ENCODE measurements around the gene C16orf95. TPM values are rescaled to one million over a fixed set of nuclear protein-coding genes. Genes with fewer than 3 reads are reported as not detected.

C16orf95 gene
- polyA plus RNA-seq, 2 of the 4 experiments (the other 2 are of a cell fraction), result 3.5 to 6.3 TPM

- Histone ChIP-seq H3K9me3 (no peaks in the 10 kb centered on the region), H3K4me3 (no peak overlapping the region), H3K4me2 (no peak overlapping the region), H3K27ac (no peak overlapping the region), H3K4me1 (peaks cover under 1% of the 10 kb centered on the region; the same call in 1 of the 3 replicates)
- ChIA-PET CTCF (interaction anchor here (1.6 to 3.7 kb wide), 5 partner anchors 9 to 305 kb away, joined by 4 to 17 read pairs (median 11); partner anchors contain the start of gene C16orf95), POLR2A (no interaction called here)
- no peak for FAIRE-seq
- TF ChIP-seq MAFK (IDR thresholded peaks at IDR 0.05; ENCODE audit: partially characterized antibody) (no peak), KDM1A (IDR thresholded peaks at IDR 0.05; ENCODE audit: low read depth) (no peak), SMC3 (IDR thresholded peaks at IDR 0.05) (no peak), ATOH8 (CRISPR knock-in tag; IDR thresholded peaks at IDR 0.05; ENCODE audit: low read depth) (no peak), BCL3 (IDR thresholded peaks at IDR 0.05) (no peak), ESRRA (IDR thresholded peaks at IDR 0.05; ENCODE audit: borderline replicate concordance, low read length) (no peak), TFCP2L1 (CRISPR knock-in tag; IDR thresholded peaks at IDR 0.05) (no peak), GATA3 (IDR thresholded peaks at IDR 0.05; ENCODE audit: borderline replicate concordance) (no peak), FOXS1 (CRISPR knock-in tag; IDR thresholded peaks at IDR 0.05) (no peak), ZFP36 (IDR thresholded peaks at IDR 0.05; ENCODE audit: borderline replicate concordance, partially characterized antibody) (no peak), HES2 (IDR thresholded peaks at IDR 0.05) (no peak), CHD4 (IDR thresholded peaks at IDR 0.05; ENCODE audit: borderline replicate concordance) (no peak), EP300 (IDR thresholded peaks at IDR 0.05) (no peak), ZSCAN20 (CRISPR knock-in tag; IDR thresholded peaks at IDR 0.05) (no peak)
- DNase-seq (ENCODE audit: low read depth in 1 of 2, low spot score in 1 of 2), result no peak
- WGBS (ENCODE audit: missing lambda C conversion rate), result 95% methylated on average over 15 of the region's 15 CpGs
- no peak for ATAC-seq
Observed at GRCh38 chr16:87330646-87331045, 13.5 kb upstream of the C16orf95 start.

- no peak for TF ChIP-seq MAZ (IDR thresholded peaks at IDR 0.05; ENCODE audit: borderline replicate concordance, low read depth, low read length)
- no peak for TF ChIP-seq CEBPB (IDR thresholded peaks at IDR 0.05)
- TF ChIP-seq CHD2 (IDR thresholded peaks at IDR 0.05; ENCODE audit: low read length, partially characterized antibody), result no peak
- no peak for TF ChIP-seq MAX (IDR thresholded peaks at IDR 0.05)
- no peak for TF ChIP-seq KDM1A (IDR thresholded peaks at IDR 0.05; ENCODE audit: low read depth)
- no peak for TF ChIP-seq FOXS1 (CRISPR knock-in tag; IDR thresholded peaks at IDR 0.05)
- no peak for TF ChIP-seq ZNF302 (CRISPR knock-in tag; IDR thresholded peaks at IDR 0.05)
- TF ChIP-seq JUNB (IDR thresholded peaks at IDR 0.05), result no peak
- TF ChIP-seq EP300 (IDR thresholded peaks at IDR 0.05), result no peak
- no peak for TF ChIP-seq RARB (CRISPR knock-in tag; IDR thresholded peaks at IDR 0.05)
- TF ChIP-seq PHF8 (IDR thresholded peaks at IDR 0.05; ENCODE audit: borderline replicate concordance, low read depth), result no peak
- TF ChIP-seq NR3C1 (IDR thresholded peaks at IDR 0.05), result no peak
- no peak for TF ChIP-seq TP53 (CRISPR knock-in tag; IDR thresholded peaks at IDR 0.05)
- ChIA-PET CTCF (interaction anchor here (1.6 to 3.7 kb wide), 5 partner anchors 8 to 305 kb away, joined by 4 to 17 read pairs (median 11); partner anchors contain the start of gene C16orf95), POLR2A (no interaction called here)
- no peak overlapping the region for H3K27ac ChIP-seq
- no peaks in the 10 kb centered on the region for H3K9me3 ChIP-seq
- DNase-seq (ENCODE audit: low read depth in 1 of 2, low spot score in 1 of 2), result no peak
- FAIRE-seq, result no peak
- 92% methylated on average over 11 of the region's 11 CpGs for WGBS (ENCODE audit: missing lambda C conversion rate)
- H3K4me2 ChIP-seq, result no peak overlapping the region
- H3K4me3 ChIP-seq, result no peak overlapping the region
- peaks cover 4% of the 10 kb centered on the region; the same call in 2 of the 3 replicates for H3K4me1 ChIP-seq
- no peak for ATAC-seq
Observed at GRCh38 chr16:87330257-87330624, 13.0 kb upstream of the C16orf95 start.

Data from A549 (cell line).